Smooth muscle cell (in vitro differentiated cells): ENCODE data around the gene RAB3C. TPM values are rescaled to one million over a fixed set of nuclear protein-coding genes. Genes with fewer than 3 reads are reported as not detected.

ENCODE experiments used
- DNase-seq: peaks from one replicate; lab custom pipeline; 2025; ENCODE audit not compliant: unreplicated experiment; lab: John Stamatoyannopoulos, UW
- H2AFZ ChIP-seq: fragments of 200-600 bp; sonication (generic); 2 replicates; pipeline ENCODE4 v1.6.0; 2016; ENCODE audit warnings: antibody characterized with exemption, low read depth, mild to moderate bottlenecking
- H3F3A ChIP-seq: fragments of 200-600 bp; sonication (generic); 2 replicates; pipeline ENCODE4 v1.6.0; 2017; ENCODE audit warnings: antibody characterized with exemption, low read depth
- H3K27ac ChIP-seq: fragments of 200-600 bp; sonication (generic); 2 replicates; pipeline ENCODE4 v1.5.1; 2016; ENCODE audit warnings: low read depth, mild to moderate bottlenecking
- H3K27me3 ChIP-seq: fragments of 200-600 bp; sonication (generic); 2 replicates; pipeline ENCODE4 v1.6.1; 2016; ENCODE audit warnings: low read depth, mild to moderate bottlenecking
- H3K36me3 ChIP-seq: fragments of 200-600 bp; sonication (generic); 2 replicates; pipeline ENCODE4 v1.5.1; 2016; ENCODE audit warnings: low read depth
- H3K4me1 ChIP-seq: fragments of 200-600 bp; sonication (generic); 2 replicates; pipeline ENCODE4 v1.5.1; 2016; ENCODE audit warnings: low read depth
- H3K4me2 ChIP-seq: fragments of 200-600 bp; sonication (generic); 2 replicates; pipeline ENCODE4 v1.6.0; 2016; ENCODE audit warnings: mild to moderate bottlenecking
- H3K4me3 ChIP-seq: fragments of 200-600 bp; sonication (generic); 2 replicates; pipeline ENCODE4 v1.5.1; 2016; ENCODE audit warnings: mild to moderate bottlenecking
- H3K79me2 ChIP-seq: fragments of 200-600 bp; sonication (generic); 2 replicates; pipeline ENCODE4 v1.6.0; 2016; ENCODE audit warnings: low read depth, mild to moderate bottlenecking
- H3K9ac ChIP-seq: fragments of 200-600 bp; sonication (generic); 2 replicates; pipeline ENCODE4 v1.6.0; 2016; ENCODE audit warnings: low read depth
- H3K9me3 ChIP-seq: fragments of 200-600 bp; sonication (generic); replicated peaks from 2 replicates; pipeline ENCODE4 v1.5.1; 2016; ENCODE audit warnings: low read depth
- H4K20me1 ChIP-seq: fragments of 200-600 bp; sonication (generic); 2 replicates; pipeline ENCODE4 v1.6.0; 2016; ENCODE audit warnings: low read depth
- CTCF ChIP-seq: fragments of 200-600 bp; sonication (generic); IDR thresholded peaks from 2 replicates; pipeline ENCODE4 v1.5.1; 2017; ENCODE audit warnings: borderline replicate concordance, mild to moderate bottlenecking, antibody characterized with exemption; ENCODE audit not compliant: insufficient read depth, poor library complexity, severe bottlenecking
- WGBS: methylation state at CpG from one replicate; pipeline ENCODE4 v1.1.7; 2016; ENCODE audit warnings: low lambda C conversion rate; 5-methylcytosine and 5-hydroxymethylcytosine counted together
- polyA plus RNA-seq: library from polyadenylated mRNA; unstranded; fragments of >200 nt; fragmentation: Nextera tagmentation; extraction: Ambion mirVana; gene quantifications from 2 replicates; pipeline ENCODE4 v1.2.1, GENCODE V29; 2016
- total RNA-seq: library from RNA; depleted of rRNA; stranded (reverse); fragments of >200 nt; gene quantifications from 2 replicates; pipeline ENCODE4 v1.2.3, GENCODE V29; 2014

Gene RAB3C
- total and polyA plus RNA-seq, 2 experiments from 2014 or later: 0.10 to 1.1 TPM

DNA sequence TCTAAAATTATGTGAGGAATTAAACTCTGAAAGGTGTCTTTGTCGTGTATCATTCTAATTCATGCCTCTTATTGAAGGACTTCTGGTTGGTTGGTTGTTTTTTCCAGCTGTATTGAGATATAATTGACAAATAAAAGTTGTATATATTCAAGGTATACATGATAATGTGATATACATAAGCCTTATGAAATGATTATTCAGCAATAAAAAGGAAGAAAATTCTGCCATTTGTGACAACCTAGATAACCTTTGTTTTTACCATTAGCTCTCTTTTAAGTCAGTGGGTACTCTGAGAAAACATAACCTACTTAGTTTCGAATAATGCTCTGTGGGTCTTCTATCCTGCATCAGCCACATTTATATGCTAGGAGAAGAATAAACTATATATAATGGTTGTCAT is 89.6 kb downstream of the RAB3C start:
- H3K4me3 ChIP-seq: no peak overlapping the region
- no peak for DNase-seq
- no peak for TF ChIP-seq CTCF
- H2AFZ ChIP-seq: no peak overlapping the region
- H3K27me3 ChIP-seq: no peaks in the 10 kb centered on the region
- H4K20me1 ChIP-seq: no peaks in the 10 kb centered on the region
- 85% methylated on average over 2 of the region's 2 CpGs for WGBS
- H3K36me3 ChIP-seq: no peaks in the 10 kb centered on the region
- no peaks in the 10 kb centered on the region for H3F3A ChIP-seq
- no peak overlapping the region for H3K9ac ChIP-seq
- H3K27ac ChIP-seq: no peak overlapping the region
- H3K9me3 ChIP-seq: no peaks in the 10 kb centered on the region
- H3K4me1 ChIP-seq: peaks cover under 1% of the 10 kb centered on the region
- H3K79me2 ChIP-seq: no peaks in the 10 kb centered on the region
- no peak overlapping the region for H3K4me2 ChIP-seq

GRCh38 chr5:58674070-58674469 is 91.2 kb downstream of the RAB3C start:
- Histone ChIP-seq H4K20me1 (no peaks in the 10 kb centered on the region), H3K36me3 (no peaks in the 10 kb centered on the region), H3K79me2 (no peaks in the 10 kb centered on the region), H3K27me3 (no peaks in the 10 kb centered on the region), H3K4me1 (no peaks in the 10 kb centered on the region), H3K27ac (no peak overlapping the region), H3K9me3 (no peaks in the 10 kb centered on the region), H2AFZ (no peak overlapping the region), H3F3A (no peaks in the 10 kb centered on the region), H3K9ac (no peak overlapping the region), H3K4me2 (no peak overlapping the region), H3K4me3 (no peak overlapping the region)
- DNase-seq: no peak
- TF ChIP-seq CTCF: no peak
- WGBS: 75% methylated on average over 2 of the region's 2 CpGs

GRCh38 chr5:58674711-58675110 is 91.8 kb downstream of the RAB3C start:
- no peaks in the 10 kb centered on the region for H4K20me1 ChIP-seq
- no peak overlapping the region for H2AFZ ChIP-seq
- no peak overlapping the region for H3K9ac ChIP-seq
- H3K79me2 ChIP-seq: no peaks in the 10 kb centered on the region
- no peaks in the 10 kb centered on the region for H3K27me3 ChIP-seq
- no peaks in the 10 kb centered on the region for H3K9me3 ChIP-seq
- TF ChIP-seq CTCF: no peak
- DNase-seq: no peak
- H3K27ac ChIP-seq: no peak overlapping the region
- H3K36me3 ChIP-seq: no peaks in the 10 kb centered on the region
- no peak overlapping the region for H3K4me3 ChIP-seq
- no peaks in the 10 kb centered on the region for H3K4me1 ChIP-seq
- no peaks in the 10 kb centered on the region for H3F3A ChIP-seq
- H3K4me2 ChIP-seq: no peak overlapping the region
- WGBS: 83% methylated on average over 2 of the region's 2 CpGs

DNA sequence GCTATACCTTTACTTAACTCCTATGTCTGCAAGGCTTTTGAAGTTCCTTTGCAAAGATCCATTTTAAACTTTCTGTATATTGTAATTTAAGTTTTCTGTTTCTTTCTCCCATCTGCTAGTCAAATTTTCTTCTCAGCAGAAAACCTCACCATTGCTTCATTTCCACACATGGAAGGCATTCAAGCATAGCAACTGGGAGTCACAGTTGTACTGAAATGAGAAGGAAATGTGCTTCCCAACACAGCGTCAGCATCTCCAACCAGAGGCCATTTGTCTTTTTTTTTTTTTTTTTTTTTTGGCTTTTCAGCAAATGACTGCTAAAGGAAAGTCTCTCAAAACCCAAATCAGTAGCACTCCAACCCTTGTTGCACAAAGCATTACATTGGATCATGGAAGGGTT is 92.5 kb downstream of the RAB3C start:
- H3K79me2 ChIP-seq: no peaks in the 10 kb centered on the region
- no peak overlapping the region for H2AFZ ChIP-seq
- no peaks in the 10 kb centered on the region for H3K27me3 ChIP-seq
- H4K20me1 ChIP-seq: no peaks in the 10 kb centered on the region
- no peak overlapping the region for H3K9ac ChIP-seq
- H3K4me1 ChIP-seq: no peaks in the 10 kb centered on the region
- TF ChIP-seq CTCF: no peak
- no peak overlapping the region for H3K4me3 ChIP-seq
- whole genome bisulfite sequencing: 92% methylated on average over 1 of the region's 1 CpG
- no peak overlapping the region for H3K27ac ChIP-seq
- no peak overlapping the region for H3K4me2 ChIP-seq
- no peaks in the 10 kb centered on the region for H3F3A ChIP-seq
- H3K36me3 ChIP-seq: no peaks in the 10 kb centered on the region
- DNase-seq: no peak
- no peaks in the 10 kb centered on the region for H3K9me3 ChIP-seq
